Psoas muscle (tissue), 8 donors: Measurements from ENCODE around the gene IGSF6. TPM values are rescaled to one million over a fixed set of nuclear protein-coding genes. Genes with fewer than 3 reads are reported as not detected.

Source experiments
- ATAC-seq, 4 donors: fragments of 200-7000 bp; cut with Tn5 transposase; one replicate each; pipeline ENCODE4 v1.9.1; 2020; ENCODE audit warnings: moderate library complexity in 3 of 4, mild to moderate bottlenecking in 2 of 4
- DNase-seq, 2 donors: peaks; one replicate each; pipeline ENCODE4 v3.0.0-alpha.2; 2020
- H3K27ac ChIP-seq: fragments of 200-600 bp; one replicate; pipeline ENCODE4 v1.8.0; 2022
- H3K27me3 ChIP-seq, 3 donors: fragments of 200-600 bp in 1 of 3; one replicate each; pipeline versions ENCODE4 v1.6.1 to v1.8.0; 2013 to 2022; ENCODE audit warnings: low read length in 2 of 3, mild to moderate bottlenecking in 2 of 3, moderate library complexity in 1 of 3; ENCODE audit not compliant: insufficient read depth in 3 of 3
- H3K36me3 ChIP-seq, 2 donors: fragments of 200-600 bp in 1 of 2; one replicate each; pipeline versions ENCODE4 v1.6.1 to v1.8.0; 2013 to 2022; ENCODE audit warnings: low read depth in 1 of 2, mild to moderate bottlenecking in 1 of 2, moderate library complexity in 1 of 2; ENCODE audit not compliant: insufficient read depth in 1 of 2
- H3K4me1 ChIP-seq: fragments of 200-600 bp; one replicate; pipeline ENCODE4 v1.8.0; 2022
- H3K4me3 ChIP-seq: fragments of 200-600 bp; one replicate; pipeline ENCODE4 v1.8.0; 2022; ENCODE audit warnings: mild to moderate bottlenecking
- H3K9me3 ChIP-seq: fragments of 200-600 bp; one replicate; pipeline ENCODE4 v1.8.0; 2022
- CTCF ChIP-seq: fragments of 200-600 bp; IDR thresholded peaks from one replicate; pipeline ENCODE4 v1.8.0; 2022; ENCODE audit warnings: antibody characterized with exemption
- WGBS, 3 donors: extraction: QIAGEN DNeasy Blood & Tissue Kit; methylation state at CpG; one replicate each; pipeline versions ENCODE4 v1.1.6 to v1.1.7; 2013; 5-methylcytosine and 5-hydroxymethylcytosine counted together
- intact Hi-C, 2 donors: fragments of 100-400 bp; cut with DNase I; formaldehyde crosslinking; loops; one replicate each; pipeline versions ENCODE4 v1.11.0 to v1.14.2; 2022
- polyA plus RNA-seq, 3 donors: library from polyadenylated mRNA; stranded (reverse); fragments of 200-250 nt; gene quantifications; one replicate each; pipeline ENCODE4 v1.2.3, GENCODE V29; 2013
- total RNA-seq, 4 donors: library from RNA; stranded (reverse); fragmentation: NEBNext Ultra II Directional in 2 of 4; extraction: Animal tissue kit (Norgen Biotek cat#: 25700) in 2 of 4; gene quantifications; one replicate each; pipeline versions ENCODE4 v1.2.1 to v1.2.4, GENCODE V29; 2021 to 2023
- donor health status: healthy with polysubstance abuse.
- donor health status: DM: no; HTN: no; CAD: no; lungs with moderate emphysema.
- donor health status: Bipolar disorder and iron deficiency.
- donor health status: healthy.
- donor health status: DM: yes; HTN: yes; CAD: no.
- donor health status: DM: no; HTN: no; CAD: no.
- donor health status: DM: no; HTN: no; CAD: no.
- donor health status: DM: yes; HTN: yes; CAD: no.

Gene IGSF6
- total and polyA plus RNA-seq, 7 donors: 0.15 to 3.0 (median 1.4) TPM

DNA sequence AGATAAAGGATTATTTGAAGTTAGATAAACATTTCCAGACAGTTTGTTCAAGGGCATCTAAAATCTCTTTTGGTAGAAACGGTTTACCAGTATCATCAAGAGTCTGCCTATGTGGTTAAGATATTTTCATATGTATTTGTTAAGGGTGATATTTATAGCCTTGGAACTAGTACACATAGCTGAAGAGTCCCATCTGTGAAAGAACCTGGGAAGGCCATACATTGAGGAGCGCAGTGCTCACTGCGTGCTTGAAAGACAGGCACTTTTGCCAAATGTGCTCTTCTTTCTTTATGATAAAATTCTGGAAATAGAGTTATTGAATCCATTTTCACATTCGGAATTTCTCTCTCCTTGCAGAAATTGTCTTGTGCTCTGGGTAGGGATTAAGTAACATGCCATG, 7.7 kb downstream of the IGSF6 start:
- 70 to 86% (median 74%) methylated on average over 4 of the region's 4 CpGs for WGBS, 3 donors
- H3K36me3 ChIP-seq: no peaks in the 10 kb centered on the region
- no peak for DNase-seq
- intact Hi-C loops: loop anchor here in 1 of 2 donors (5.0 kb wide), 1 partner anchor 47 kb away; the partner anchor contains the start of gene METTL9
- no peaks in the 10 kb centered on the region for H3K9me3 ChIP-seq
- peak overlapping the region; percentile 61 for H3K27ac ChIP-seq
- H3K4me3 ChIP-seq: peak overlapping the region; percentile 54
- ATAC-seq: peak in 2 of 4 donors; percentile 43 to 58
- peaks cover 23% of the 10 kb centered on the region for H3K4me1 ChIP-seq
- no peaks in the 10 kb centered on the region for H3K27me3 ChIP-seq
- no peak for TF ChIP-seq CTCF

DNA sequence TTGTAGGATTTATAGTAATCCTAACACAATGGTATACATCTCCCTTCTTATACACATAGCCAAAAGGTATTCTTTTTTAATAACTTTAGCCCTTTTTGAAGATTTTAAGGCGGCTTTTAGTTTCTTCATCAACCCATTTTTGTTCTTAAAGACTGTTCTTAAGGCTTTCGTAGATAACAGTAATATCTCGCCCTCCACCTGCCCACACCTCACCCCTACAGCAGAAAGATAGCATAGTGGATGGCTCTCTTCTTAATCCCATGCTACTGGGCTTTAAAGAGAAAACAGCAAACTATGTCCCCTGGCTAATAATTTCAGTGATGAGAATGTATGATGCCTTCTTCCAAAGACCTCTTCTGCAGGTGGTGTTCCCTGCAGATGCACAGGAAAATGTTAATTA, 8.6 kb downstream of the IGSF6 start:
- DNase-seq (no peak), ATAC-seq (no peak)
- intact Hi-C loops: loop anchor here in 1 of 2 donors (5.0 kb wide), 1 partner anchor 46 kb away; the partner anchor contains the start of gene METTL9
- no peak for TF ChIP-seq CTCF
- H3K4me3 ChIP-seq: no peak overlapping the region
- H3K27me3 ChIP-seq: no peaks in the 10 kb centered on the region
- WGBS, 3 donors: 97 to 100% (median 99%) methylated on average over 3 of the region's 3 CpGs
- peaks cover 23% of the 10 kb centered on the region for H3K4me1 ChIP-seq
- no peak overlapping the region for H3K27ac ChIP-seq
- no peaks in the 10 kb centered on the region for H3K9me3 ChIP-seq
- no peaks in the 10 kb centered on the region for H3K36me3 ChIP-seq

DNA sequence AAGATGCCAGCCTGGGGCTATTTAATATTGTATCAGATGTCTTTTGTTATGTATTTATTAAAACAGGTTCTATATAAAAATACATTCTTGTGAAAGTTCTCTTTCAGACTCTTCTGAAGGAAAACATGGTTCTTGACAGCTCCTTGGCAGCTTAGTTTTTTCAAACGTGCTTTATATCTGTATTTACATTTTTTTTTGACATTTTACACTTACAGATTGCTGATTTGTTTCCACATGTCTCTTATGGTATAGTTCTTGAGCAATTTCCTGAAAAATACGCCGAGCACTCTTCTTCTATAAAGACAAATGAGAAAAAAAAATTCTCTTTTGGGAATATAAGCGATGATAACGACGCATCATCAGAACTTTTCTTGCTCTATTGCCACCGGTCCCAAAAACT, 9.5 kb downstream of the IGSF6 start:
- no peaks in the 10 kb centered on the region for H3K36me3 ChIP-seq
- H3K27ac ChIP-seq: no peak overlapping the region
- H3K27me3 ChIP-seq: no peaks in the 10 kb centered on the region
- H3K9me3 ChIP-seq: no peaks in the 10 kb centered on the region
- DNase-seq: no peak
- ATAC-seq: no peak
- intact Hi-C loops: loop anchor here in 1 of 2 donors (5.0 kb wide), 1 partner anchor 46 kb away; the partner anchor contains the start of gene METTL9
- no peak for TF ChIP-seq CTCF
- 80 to 84% (median 81%) methylated on average over 7 of the region's 7 CpGs for WGBS, 3 donors
- H3K4me1 ChIP-seq: peaks cover 23% of the 10 kb centered on the region
- no peak overlapping the region for H3K4me3 ChIP-seq

DNA sequence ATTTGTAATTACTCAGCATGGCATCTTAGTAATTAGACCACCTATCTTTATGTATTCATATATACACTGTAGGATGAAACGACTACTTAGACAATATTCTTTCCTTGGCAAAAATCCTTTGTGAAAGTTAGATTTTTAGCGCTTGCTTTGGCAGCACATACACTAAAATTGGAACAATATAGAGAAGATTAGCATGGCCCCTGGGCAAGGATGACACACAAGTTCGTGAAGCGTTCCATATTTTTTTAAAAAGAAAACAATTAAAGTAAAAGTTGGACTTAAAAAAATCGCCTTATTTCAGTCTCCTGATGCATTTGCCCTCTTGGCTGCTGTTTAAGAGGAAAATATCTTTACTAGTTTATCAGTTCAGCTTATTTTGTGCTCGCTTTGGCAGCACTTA, 10.5 kb downstream of the IGSF6 start:
- Histone ChIP-seq H3K4me1 (peaks cover 23% of the 10 kb centered on the region), H3K4me3 (no peak overlapping the region), H3K27ac (no peak overlapping the region), H3K36me3 (no peaks in the 10 kb centered on the region), H3K9me3 (no peaks in the 10 kb centered on the region), H3K27me3 (no peaks in the 10 kb centered on the region)
- ATAC-seq: no peak
- no peak for DNase-seq
- intact Hi-C loops: loop anchor here in 1 of 2 donors (2.0 to 5.0 kb wide), 2 partner anchors 45 to 57 kb away; partner anchors contain the start of gene METTL9
- WGBS, 3 donors: 72 to 79% (median 74%) methylated on average over 6 of the region's 6 CpGs
- TF ChIP-seq CTCF: no peak

GRCh38 chr16:21639493-21639892, 12.9 kb downstream of the IGSF6 start:
- H3K27me3 ChIP-seq: no peaks in the 10 kb centered on the region
- ATAC-seq (no peak), DNase-seq (no peak)
- WGBS, 3 donors: 90 to 95% (median 93%) methylated on average over 2 of the region's 2 CpGs
- no peaks in the 10 kb centered on the region for H3K9me3 ChIP-seq
- peaks cover 6% of the 10 kb centered on the region for H3K4me1 ChIP-seq
- intact Hi-C loops: loop anchor here in 1 of 2 donors (5.0 kb wide), 1 partner anchor 42 kb away; the partner anchor contains the start of gene METTL9
- no peaks in the 10 kb centered on the region for H3K36me3 ChIP-seq
- no peak for TF ChIP-seq CTCF
- H3K27ac ChIP-seq: no peak overlapping the region
- H3K4me3 ChIP-seq: no peak overlapping the region
